ENCODE data around the gene DR1. TPM values are rescaled to one million over a fixed set of nuclear protein-coding genes. Genes with fewer than 3 reads are reported as not detected.

DR1 gene
- total and polyA plus RNA-seq, 10 of the 15 experiments (the other 5 are each of a cell fraction or from before 2014, with no cell fraction given), result 7.4 to 56.1 (median 35.4) TPM

DNA sequence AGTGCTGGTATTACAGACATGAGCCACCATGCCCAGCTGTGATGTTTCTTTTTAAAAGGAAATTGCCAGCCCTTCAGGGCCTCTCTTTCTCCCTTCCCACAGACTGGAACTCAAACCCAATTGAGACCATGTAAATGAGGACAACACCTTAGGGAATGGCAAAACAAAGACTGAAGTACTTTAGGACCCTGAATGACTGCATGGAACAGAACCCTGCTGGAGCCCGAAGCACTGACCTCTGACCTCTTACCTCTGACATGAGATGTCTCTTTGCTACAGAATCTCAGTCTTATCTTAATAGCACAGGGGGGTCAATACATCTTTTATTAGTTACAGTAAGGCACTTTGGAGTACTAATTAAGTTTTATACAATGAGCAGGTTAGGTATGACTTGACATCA, 15.5 kb upstream of the DR1 start:
- 100% methylated on average over 1 of the region's 1 CpG for WGBS (ENCODE audit: insufficient coverage, insufficient replicate concordance, low lambda C conversion rate, missing lambda C conversion rate)
- ChIA-PET CTCF (interaction anchor here (0.9 kb wide), 1 partner anchor 9 kb away, joined by 4 read pairs; no protein-coding TSS in a partner anchor), RAD21 (ENCODE audit: unreplicated experiment) (interaction anchor here (1.0 kb wide), 1 partner anchor 11 kb away, joined by 3 read pairs; no protein-coding TSS in a partner anchor), POLR2A (interaction anchor here (0.9 kb wide), 1 partner anchor 271 kb away, joined by 3 read pairs; no protein-coding TSS in a partner anchor), SMC1A (ENCODE audit: uncharacterized antibody, unreplicated experiment) (interaction anchor here (1.5 kb wide), 1 partner anchor 15 kb away, joined by 3 read pairs; no protein-coding TSS in a partner anchor)
- no peak for TF ChIP-seq TBL1XR1 (IDR thresholded peaks at IDR 0.05; ENCODE audit: low read depth, low read length)
- TF ChIP-seq, protein P1, sequence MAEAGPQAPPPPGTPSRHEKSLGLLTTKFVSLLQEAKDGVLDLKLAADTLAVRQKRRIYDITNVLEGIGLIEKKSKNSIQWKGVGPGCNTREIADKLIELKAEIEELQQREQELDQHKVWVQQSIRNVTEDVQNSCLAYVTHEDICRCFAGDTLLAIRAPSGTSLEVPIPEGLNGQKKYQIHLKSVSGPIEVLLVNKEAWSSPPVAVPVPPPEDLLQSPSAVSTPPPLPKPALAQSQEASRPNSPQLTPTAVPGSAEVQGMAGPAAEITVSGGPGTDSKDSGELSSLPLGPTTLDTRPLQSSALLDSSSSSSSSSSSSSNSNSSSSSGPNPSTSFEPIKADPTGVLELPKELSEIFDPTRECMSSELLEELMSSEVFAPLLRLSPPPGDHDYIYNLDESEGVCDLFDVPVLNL (IDR thresholded peaks at IDR 0.05; ENCODE audit: low read depth, low read length), result no peak
- TF ChIP-seq ZNF622 (IDR thresholded peaks at IDR 0.05), result no peak
- TF ChIP-seq, protein P2, sequence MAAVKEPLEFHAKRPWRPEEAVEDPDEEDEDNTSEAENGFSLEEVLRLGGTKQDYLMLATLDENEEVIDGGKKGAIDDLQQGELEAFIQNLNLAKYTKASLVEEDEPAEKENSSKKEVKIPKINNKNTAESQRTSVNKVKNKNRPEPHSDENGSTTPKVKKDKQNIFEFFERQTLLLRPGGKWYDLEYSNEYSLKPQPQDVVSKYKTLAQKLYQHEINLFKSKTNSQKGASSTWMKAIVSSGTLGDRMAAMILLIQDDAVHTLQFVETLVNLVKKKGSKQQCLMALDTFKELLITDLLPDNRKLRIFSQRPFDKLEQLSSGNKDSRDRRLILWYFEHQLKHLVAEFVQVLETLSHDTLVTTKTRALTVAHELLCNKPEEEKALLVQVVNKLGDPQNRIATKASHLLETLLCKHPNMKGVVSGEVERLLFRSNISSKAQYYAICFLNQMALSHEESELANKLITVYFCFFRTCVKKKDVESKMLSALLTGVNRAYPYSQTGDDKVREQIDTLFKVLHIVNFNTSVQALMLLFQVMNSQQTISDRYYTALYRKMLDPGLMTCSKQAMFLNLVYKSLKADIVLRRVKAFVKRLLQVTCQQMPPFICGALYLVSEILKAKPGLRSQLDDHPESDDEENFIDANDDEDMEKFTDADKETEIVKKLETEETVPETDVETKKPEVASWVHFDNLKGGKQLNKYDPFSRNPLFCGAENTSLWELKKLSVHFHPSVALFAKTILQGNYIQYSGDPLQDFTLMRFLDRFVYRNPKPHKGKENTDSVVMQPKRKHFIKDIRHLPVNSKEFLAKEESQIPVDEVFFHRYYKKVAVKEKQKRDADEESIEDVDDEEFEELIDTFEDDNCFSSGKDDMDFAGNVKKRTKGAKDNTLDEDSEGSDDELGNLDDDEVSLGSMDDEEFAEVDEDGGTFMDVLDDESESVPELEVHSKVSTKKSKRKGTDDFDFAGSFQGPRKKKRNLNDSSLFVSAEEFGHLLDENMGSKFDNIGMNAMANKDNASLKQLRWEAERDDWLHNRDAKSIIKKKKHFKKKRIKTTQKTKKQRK (IDR thresholded peaks at IDR 0.05; ENCODE audit: low read depth, low read length), result no peak
- no peak for TF ChIP-seq NR2C1 (IDR thresholded peaks at IDR 0.05)
- TF ChIP-seq DPF2 (IDR thresholded peaks at IDR 0.05), result no peak
- TF ChIP-seq MEF2A (IDR thresholded peaks at IDR 0.05; ENCODE audit: insufficient read depth, low read depth, low read length), result no peak
- TF ChIP-seq MTA2 (IDR thresholded peaks at IDR 0.05; ENCODE audit: low read depth), result no peak
- TF ChIP-seq, protein P3, sequence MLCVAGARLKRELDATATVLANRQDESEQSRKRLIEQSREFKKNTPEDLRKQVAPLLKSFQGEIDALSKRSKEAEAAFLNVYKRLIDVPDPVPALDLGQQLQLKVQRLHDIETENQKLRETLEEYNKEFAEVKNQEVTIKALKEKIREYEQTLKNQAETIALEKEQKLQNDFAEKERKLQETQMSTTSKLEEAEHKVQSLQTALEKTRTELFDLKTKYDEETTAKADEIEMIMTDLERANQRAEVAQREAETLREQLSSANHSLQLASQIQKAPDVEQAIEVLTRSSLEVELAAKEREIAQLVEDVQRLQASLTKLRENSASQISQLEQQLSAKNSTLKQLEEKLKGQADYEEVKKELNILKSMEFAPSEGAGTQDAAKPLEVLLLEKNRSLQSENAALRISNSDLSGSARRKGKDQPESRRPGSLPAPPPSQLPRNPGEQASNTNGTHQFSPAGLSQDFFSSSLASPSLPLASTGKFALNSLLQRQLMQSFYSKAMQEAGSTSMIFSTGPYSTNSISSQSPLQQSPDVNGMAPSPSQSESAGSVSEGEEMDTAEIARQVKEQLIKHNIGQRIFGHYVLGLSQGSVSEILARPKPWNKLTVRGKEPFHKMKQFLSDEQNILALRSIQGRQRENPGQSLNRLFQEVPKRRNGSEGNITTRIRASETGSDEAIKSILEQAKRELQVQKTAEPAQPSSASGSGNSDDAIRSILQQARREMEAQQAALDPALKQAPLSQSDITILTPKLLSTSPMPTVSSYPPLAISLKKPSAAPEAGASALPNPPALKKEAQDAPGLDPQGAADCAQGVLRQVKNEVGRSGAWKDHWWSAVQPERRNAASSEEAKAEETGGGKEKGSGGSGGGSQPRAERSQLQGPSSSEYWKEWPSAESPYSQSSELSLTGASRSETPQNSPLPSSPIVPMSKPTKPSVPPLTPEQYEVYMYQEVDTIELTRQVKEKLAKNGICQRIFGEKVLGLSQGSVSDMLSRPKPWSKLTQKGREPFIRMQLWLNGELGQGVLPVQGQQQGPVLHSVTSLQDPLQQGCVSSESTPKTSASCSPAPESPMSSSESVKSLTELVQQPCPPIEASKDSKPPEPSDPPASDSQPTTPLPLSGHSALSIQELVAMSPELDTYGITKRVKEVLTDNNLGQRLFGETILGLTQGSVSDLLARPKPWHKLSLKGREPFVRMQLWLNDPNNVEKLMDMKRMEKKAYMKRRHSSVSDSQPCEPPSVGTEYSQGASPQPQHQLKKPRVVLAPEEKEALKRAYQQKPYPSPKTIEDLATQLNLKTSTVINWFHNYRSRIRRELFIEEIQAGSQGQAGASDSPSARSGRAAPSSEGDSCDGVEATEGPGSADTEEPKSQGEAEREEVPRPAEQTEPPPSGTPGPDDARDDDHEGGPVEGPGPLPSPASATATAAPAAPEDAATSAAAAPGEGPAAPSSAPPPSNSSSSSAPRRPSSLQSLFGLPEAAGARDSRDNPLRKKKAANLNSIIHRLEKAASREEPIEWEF (IDR thresholded peaks at IDR 0.05; ENCODE audit: insufficient replicate concordance, low read depth, low read length), result no peak
- no peak for TF ChIP-seq CREM (IDR thresholded peaks at IDR 0.05; ENCODE audit: low read depth)
- Histone ChIP-seq H3K27ac (ENCODE audit: control insufficient read depth, insufficient read depth) (no peak overlapping the region), H2AFZ (ENCODE audit: control insufficient read depth, low read depth, low read length) (no peak overlapping the region), H3K9me3 (replicated peaks; ENCODE audit: control insufficient read depth, insufficient read depth, low read length) (no peaks in the 10 kb centered on the region), H3K27me3 (replicated peaks in 1 of 2; ENCODE audit: control insufficient read depth in 2 of 2, insufficient read depth in 2 of 2, low read length in 1 of 2) (no peaks in the 10 kb centered on the region), H3K79me2 (ENCODE audit: control insufficient read depth, insufficient read depth, low read length) (no peaks in the 10 kb centered on the region), H3K9ac (ENCODE audit: control insufficient read depth, insufficient read depth, low read length) (no peak overlapping the region), H3K4me3 (no peak overlapping the region), H3K4me2 (ENCODE audit: control insufficient read depth, insufficient read depth) (no peak overlapping the region), H3K36me3 (ENCODE audit: control insufficient read depth in 2 of 2, insufficient read depth in 2 of 2, low read length in 1 of 2) (no peaks in the 10 kb centered on the region), H4K20me1 (ENCODE audit: control insufficient read depth, insufficient read depth) (no peaks in the 10 kb centered on the region), H3K4me1 (ENCODE audit: control insufficient read depth, insufficient read depth, low read length) (peaks cover 9% of the 10 kb centered on the region; the same call in 1 of the 2 replicates)
- no peak for DNase-seq (ENCODE audit: low read depth, low spot score)
- no peak for ATAC-seq
- in situ Hi-C loops (cut with MboI), result no loop called here
- intact Hi-C loops (cut with micrococcal nuclease; ENCODE audit: unreplicated experiment), result no loop called here
- FAIRE-seq, result no peak
- BruUV-seq (replicated peaks), result no TSS peak

All from GM12878 (cell line).